Hippocampal formation (tissue), 2 donors: ENCODE results near the gene PTN.
A peak's percentile ranks its signal among the peaks of the same experiment; 100 is the strongest.

Source experiments
- DNase-seq, 2 donors: peaks; one replicate each; lab custom pipeline; 2025; lab: John Stamatoyannopoulos, UW

PTN gene

GRCh38 chr7:137343281-137343841 is at the start of gene PTN:
PTN (minus strand) TSS chr7:137343733; CDS start chr7:137254973, 88,760 bp downstream.
- peak; percentile 74 to 79 for DNase-seq

GRCh38 chr7:137390076-137390475 is 46.5 kb upstream of the PTN start:
- DNase-seq, result no peak

GRCh38 chr7:137388916-137389315 is 45.4 kb upstream of the PTN start:
- DNase-seq, result no peak

GRCh38 chr7:137386966-137387365 is 43.4 kb upstream of the PTN start:
- DNase-seq, result no peak

- DNase-seq, result no peak
Observed at GRCh38 chr7:137381045-137381444, 37.5 kb upstream of the PTN start.

GRCh38 chr7:137373507-137373906 is 30.0 kb upstream of the PTN start:
- no peak for DNase-seq

GRCh38 chr7:137371616-137372015 is 28.1 kb upstream of the PTN start:
- no peak for DNase-seq

GRCh38 chr7:137366995-137367394 is 23.5 kb upstream of the PTN start:
- no peak for DNase-seq

- no peak for DNase-seq
Observed at GRCh38 chr7:137363683-137364082, 20.1 kb upstream of the PTN start.

- DNase-seq, result no peak
Observed at GRCh38 chr7:137360087-137360679, 16.6 kb upstream of the PTN start.

- no peak for DNase-seq
Observed at GRCh38 chr7:137354961-137355360, 11.4 kb upstream of the PTN start.

- DNase-seq, result peak in 1 of 2 donors; percentile 47
Observed at GRCh38 chr7:137354396-137354795, 10.9 kb upstream of the PTN start.

GRCh38 chr7:137351941-137352340 is 8.4 kb upstream of the PTN start:
- DNase-seq, result no peak

- DNase-seq, result no peak
Observed at GRCh38 chr7:137345799-137346449, 2.4 kb upstream of the PTN start.

GRCh38 chr7:137342828-137343261 is 688 bp downstream of the PTN start:
- no peak for DNase-seq

GRCh38 chr7:137342265-137342664 is 1.3 kb downstream of the PTN start:
- no peak for DNase-seq

GRCh38 chr7:137337902-137338301 is 5.6 kb downstream of the PTN start:
- no peak for DNase-seq

- DNase-seq, result no peak
Observed at GRCh38 chr7:137335814-137336213, 7.7 kb downstream of the PTN start.

- no peak for DNase-seq
Observed at GRCh38 chr7:137331378-137331777, 12.2 kb downstream of the PTN start.

- no peak for DNase-seq
Observed at GRCh38 chr7:137329411-137329810, 14.1 kb downstream of the PTN start.

- peak in 1 of 2 donors; percentile 52 for DNase-seq
Observed at GRCh38 chr7:137328373-137329120, 15.0 kb downstream of the PTN start.

- DNase-seq, result no peak
Observed at GRCh38 chr7:137325927-137326326, 17.6 kb downstream of the PTN start.
